Stimulated activated CD8-positive, alpha-beta memory T cell treated with anti-CD3 and anti-CD28 coated beads, Interleukin-4, amount 100 ng/mL, for 4 hours (primary cell): ENCODE data around the gene CEP72.

Source experiments
- DNase-seq, 2 donors: peaks; one replicate each; pipeline ENCODE4 v3.0.0-alpha.2; 2020; ENCODE audit warnings: low read depth in 2 of 2, low spot score in 1 of 2

CEP72 gene

DNA sequence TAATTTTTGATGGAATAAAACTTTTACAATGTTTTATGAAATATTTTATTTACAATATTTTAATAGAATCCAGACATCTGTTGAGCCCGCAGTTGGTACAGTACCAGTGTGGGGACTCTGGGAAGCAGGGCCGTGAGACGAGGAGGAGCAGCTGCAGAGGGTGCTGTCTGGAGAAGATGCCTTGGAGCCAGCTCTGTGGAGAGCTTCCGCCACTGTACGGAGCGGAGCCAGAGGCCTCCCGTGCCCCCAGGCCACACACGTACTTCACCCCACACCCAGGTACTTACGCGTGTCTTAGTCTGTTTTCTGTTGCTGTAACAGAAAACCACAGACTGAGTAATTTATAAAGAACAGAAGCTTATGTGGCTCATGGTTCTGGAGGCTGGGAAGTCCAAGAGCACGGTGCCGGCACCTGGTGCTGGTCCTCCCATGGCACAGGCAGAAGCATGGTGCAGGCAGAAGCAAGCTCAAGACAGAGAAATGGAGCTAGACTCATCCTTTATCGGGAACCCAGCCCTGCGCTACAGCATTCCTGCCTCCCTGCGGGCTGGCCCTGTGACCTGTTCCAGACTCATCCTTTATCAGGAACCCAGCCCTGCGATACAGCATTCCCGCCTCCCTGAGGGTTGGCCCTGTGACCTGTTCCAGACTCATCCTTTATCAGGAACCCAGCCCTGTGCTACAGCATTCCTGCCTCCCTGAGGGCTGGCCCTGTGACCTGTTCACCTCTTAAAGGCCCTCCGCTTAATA, 23.3 kb downstream of the CEP72 start:
- DNase-seq, result no peak

DNA sequence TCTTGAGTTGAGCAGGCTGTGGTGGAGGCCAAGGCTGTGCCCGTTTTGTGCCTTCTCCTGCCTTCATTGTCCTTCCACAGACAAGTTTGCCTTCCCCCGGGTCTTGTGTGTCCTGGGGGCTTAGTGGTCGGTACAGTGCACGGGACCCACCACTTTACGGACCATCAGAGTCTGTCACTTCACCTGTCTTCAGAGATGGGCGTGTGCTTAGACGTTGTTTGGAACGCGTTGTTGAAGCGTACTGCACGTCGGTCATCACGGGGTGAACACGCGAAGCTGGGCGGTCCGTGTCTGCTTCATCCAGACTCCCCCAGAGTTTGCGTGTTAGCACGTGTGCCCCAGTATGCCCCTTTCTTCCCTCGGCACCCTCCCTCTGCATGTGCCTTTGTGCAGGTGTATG, 24.8 kb downstream of the CEP72 start:
- no peak for DNase-seq

DNA sequence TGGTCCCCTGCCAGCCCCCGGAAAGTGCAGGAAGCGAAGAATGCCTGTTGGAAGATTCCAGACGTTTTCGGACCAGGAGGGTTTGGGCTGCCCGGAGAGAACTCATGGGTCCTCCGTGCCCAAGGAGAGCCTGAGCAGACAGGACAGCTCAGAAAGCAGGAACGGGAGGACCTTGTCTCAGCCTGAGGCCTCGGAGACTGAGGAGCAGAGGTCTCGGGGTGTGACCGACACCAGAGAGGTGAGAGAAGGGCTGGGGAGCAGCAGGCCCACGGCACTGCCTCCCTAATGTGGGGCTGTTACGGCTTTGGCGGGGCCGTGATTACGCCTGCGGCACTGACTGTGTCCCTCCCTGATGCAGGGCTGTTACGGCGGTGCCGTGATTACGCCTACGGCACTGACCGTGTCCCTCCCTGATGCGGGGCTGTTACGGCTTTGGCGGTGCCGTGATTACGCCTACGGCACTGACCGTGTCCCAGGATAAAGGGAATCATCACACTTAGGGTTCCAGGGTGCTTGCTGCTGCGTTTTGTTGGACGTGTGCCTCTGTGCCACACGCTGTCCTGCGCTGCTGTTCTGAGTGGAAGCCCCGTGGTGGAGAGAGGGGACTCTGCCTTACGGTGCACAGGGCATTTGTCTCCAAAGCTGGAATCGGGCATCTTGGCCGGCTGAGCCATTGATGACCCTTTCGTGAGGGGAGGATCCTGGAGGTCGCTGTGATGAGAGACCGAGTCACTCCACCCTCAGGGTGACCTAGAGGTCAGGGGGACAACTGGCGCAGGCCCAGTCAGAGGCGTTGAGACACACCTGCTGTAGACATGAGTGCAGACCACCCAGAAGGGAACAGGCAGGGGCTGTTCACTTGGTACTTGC, 25.7 kb downstream of the CEP72 start:
- DNase-seq, result no peak

DNA sequence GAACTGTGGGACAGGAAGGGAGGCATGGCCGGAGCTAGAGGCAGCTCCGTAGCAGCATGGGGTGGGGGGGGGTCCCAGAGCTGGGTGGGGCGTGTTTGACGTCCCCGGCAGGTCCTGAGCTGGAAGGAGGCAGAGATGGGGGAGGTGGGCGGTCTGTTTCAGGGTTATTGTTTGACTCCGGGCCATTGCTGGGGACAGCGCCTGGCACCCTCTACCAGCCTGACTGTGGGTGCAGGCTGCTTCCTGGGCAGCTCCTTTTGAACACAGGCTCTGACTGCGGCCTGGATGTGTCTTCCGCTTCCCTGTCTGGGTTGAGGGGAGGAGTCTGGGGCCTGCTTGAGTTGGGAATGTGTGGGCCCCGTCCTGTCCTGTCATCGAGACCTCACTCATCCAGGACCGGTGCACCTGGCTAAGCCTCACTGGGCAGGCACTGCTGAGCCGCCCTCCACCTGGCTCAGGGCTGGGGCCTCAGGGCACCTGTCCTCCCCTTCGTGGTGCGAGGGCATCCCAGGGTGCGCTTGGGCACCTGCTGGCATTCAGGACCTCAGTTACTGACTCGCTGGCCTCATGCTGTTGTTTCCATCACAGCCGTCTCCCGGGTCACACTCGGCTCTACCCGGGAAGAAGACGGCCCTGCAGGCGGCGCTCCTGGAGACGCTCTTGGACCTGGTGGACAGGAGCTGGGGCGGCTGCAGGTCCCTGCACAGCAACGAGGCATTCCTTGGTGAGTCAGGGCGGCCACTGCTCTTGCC, 26.5 kb downstream of the CEP72 start:
- DNase-seq, result no peak

DNA sequence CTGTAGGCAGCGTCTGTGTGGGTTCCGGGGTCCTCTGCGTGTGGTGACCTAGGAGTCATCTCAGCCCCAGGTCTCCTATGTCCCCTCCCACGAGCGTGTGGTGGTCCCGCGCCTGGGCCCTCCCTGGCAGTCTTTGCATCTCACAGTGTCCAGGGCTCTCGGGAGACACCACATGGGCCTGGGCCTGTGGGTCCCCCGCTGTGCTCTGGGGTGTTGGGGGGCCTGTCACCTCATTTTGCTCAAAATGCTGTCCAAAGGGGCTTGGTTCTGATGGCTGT, 27.1 kb downstream of the CEP72 start:
- no peak for DNase-seq

DNA sequence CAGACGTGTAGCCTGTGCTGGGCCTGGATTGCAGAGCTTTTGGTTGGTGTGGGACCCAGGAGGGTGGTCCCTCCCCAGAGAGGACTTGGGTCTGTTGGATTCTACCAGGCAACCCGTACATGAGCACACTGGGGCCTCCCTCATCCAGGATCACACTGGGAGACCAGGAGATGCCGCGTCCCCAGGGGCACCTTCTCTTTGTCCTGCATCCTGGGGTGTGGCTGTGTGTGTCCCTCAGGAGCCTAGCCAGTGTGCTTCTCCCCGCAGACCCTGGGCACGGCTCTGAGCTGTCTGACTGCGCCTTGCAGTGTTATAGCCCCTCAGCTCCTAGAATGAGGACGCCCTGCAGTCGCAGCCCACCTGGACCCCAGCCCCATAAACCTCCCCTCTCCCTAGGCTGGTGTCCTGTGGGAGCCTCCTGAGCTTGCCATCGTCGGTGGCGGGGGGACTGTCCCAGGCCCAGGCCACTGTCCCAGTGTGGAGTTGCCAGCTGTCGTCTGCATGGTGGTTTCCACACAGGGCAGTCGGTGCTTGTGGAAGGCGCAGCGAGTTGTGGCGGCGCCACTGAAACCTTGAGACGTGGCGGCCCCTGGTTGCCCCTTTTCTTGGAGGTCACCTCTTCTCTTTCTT, 27.6 kb downstream of the CEP72 start:
- DNase-seq, result no peak

DNA sequence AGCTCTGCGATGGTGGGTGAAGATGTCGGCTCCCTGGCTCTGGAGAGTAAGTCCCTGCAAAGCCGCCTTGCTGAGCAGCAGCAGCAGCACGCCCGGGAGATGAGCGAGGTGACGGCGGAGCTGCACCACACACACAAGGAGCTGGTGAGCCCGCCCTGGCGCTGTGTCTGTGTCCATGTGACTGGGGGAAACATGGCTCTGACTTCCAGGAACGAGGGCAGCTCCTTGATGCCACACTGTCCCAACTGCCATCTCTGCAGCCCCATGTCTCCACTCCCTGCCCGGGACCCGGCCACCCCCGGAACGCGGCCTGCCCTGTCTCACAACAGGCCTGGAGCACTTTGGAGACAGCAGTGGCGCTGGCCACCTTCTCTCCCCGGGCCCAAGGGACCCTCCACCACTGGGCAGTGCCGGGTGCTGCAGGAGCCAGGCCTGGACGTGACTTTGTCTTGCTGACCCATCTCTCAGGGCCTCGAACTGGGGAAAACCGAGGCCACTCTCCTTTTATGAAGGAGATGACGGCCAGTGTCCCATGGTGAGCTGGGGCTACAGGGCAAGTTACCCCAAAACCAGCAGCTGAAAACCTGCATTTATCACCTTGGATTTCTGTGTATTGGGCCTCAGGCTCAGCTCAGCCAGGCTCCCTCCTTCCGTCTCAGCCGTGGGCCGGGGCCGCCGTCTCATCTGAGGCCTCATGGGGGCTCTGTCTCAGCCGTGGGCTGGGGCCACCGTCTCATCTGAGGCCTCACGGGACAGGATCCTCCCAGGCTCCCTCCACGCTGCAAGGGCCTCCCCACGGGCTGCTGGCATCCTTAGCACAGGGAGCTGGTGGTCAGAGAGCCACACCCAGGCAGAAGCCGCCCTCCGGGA, 28.6 kb downstream of the CEP72 start:
- DNase-seq, result no peak

DNA sequence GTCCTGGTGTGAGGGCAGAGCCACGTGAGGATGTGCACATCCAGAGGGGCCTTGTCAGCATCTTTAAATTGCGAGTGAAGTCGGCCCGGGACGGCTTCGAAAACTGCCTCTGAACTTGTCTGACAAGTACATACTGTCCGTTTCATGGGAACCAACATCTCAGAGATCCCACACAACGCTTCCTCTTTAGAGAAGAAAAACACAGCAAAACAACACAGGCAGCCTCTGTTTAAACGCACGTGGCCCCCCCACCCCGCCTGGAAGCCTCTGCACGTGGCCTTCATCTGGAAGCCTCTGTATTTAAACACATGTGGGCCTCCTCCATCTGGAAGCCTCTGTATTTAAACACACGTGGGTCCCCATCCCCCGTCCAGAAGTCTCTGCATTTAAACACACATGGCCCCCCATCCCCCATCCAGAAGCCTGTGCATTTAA, 29.2 kb downstream of the CEP72 start:
- DNase-seq, result no peak

DNA sequence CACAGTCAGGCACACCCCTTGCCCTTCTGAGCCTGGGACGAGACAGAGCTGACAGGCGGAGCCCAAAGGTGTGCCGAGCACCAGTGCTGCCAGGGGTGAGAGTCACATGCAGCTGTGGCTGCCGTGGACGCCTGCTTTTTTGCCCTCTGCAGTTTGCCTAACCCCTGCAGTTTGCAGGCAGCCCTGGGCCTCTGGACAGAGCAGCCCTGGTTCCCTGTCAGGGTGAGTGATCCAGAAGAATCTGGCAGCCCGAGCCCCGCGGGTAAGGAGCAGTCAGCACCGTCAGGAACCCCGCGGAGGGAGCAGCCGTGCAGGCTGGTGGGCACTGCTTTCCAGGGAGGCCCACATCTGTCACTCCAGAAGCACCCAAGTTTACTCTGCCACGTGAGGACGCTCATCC, 30.3 kb downstream of the CEP72 start:
- no peak for DNase-seq

DNA sequence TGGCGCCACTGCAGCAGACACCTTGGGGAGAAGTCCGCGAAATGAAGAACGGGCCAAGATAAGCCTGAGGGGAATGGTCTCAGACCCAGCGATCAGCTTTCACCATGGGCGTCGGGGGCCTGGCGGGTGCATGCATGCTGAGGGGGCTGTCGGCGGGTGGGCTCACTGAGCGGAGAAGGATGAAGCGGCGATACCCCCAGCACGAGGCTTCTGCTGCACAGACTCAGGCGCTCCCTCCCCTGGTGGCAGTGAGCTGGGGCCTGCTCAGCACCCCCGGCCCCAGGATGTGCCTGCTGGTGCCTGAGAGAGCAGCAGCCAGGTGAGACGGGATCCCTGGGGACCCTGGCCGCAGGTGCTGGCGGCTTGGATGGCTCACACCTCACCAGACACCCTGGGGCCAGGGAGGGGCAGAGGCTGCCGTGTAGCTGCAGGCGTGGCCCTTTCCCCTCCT, 31.2 kb downstream of the CEP72 start:
- no peak for DNase-seq

DNA sequence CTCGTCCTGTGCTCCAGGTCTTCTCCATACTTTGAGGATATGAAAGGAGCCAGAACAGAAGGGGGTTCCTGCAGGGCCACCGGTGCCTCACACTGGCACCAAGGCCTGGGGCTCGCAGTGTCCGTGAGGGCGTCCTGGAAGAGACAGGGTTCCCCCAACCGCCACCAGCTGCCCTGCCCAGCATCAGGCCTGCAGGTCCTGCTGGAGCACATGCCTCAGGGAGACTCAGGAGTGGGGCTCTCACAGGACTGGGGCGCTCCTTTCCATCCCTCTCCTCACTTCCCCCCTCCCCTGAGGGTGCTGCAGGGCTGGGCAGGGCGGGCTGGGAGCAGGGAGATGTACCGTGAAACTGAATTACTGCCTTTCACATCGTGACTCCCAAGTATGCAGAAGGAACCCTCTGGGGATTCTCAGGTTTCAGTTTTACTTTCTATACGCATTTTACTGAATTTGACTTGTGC, 31.7 kb downstream of the CEP72 start:
- DNase-seq, result no peak

DNA sequence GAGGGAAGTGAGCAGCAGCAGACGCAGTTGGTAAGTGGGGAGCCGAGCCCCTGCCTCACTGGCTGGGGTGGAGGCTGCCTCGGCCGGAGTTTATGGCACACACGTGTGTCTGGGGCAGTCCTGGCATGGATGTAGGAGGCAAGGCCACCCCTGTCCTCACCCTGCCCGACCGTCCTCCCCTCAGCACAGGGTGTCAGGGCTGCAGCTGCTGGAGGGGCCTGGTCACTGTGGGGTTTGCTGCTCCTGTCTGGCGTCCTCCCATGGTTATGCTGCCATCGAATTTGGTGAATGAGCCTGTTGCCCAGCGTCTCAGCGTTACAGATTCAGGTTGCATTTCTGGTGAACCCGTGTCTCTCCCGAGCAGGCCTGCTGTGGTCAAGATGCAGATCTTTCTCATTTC, 32.4 kb downstream of the CEP72 start:
- no peak for DNase-seq

DNA sequence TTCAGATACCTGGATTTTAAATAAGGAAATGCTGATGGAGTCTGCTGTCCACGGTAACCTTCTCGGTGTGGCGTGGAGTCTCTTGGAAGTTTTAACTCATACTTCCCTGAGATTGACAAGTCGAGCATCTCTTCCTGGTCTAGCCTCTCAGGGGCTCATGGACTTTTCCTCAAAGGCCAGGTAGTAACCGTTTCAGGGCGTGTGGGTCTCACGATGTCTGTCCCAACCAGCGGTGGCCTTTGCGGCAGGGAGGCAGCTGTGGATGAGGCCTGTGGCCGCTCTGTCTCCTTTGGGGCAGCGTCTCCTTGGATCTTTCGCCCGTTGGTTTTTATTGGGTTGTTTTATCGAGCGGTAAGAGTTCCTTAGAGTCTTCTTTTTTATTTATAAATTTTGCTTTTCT, 32.8 kb downstream of the CEP72 start:
- DNase-seq, result no peak

DNA sequence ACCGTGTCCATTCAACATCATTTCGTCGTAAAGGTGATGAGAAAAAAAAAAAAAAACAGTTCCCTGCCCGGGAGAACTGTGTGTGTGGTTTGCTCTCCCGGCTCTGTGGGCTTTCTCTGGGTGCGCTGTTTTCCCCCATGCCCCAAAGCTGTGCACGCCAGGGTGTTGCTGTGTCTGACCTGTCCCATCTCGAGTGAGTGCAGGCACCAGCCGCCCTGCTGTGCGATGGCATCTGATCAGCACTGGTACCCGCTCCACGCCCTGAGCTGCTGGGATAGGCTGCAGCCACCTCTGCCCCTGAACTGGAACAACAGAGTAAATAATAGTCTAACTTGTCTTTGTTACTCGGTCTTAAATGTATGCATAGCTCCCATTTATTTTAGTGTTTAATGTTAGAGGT, 33.3 kb downstream of the CEP72 start:
- DNase-seq, result no peak

DNA sequence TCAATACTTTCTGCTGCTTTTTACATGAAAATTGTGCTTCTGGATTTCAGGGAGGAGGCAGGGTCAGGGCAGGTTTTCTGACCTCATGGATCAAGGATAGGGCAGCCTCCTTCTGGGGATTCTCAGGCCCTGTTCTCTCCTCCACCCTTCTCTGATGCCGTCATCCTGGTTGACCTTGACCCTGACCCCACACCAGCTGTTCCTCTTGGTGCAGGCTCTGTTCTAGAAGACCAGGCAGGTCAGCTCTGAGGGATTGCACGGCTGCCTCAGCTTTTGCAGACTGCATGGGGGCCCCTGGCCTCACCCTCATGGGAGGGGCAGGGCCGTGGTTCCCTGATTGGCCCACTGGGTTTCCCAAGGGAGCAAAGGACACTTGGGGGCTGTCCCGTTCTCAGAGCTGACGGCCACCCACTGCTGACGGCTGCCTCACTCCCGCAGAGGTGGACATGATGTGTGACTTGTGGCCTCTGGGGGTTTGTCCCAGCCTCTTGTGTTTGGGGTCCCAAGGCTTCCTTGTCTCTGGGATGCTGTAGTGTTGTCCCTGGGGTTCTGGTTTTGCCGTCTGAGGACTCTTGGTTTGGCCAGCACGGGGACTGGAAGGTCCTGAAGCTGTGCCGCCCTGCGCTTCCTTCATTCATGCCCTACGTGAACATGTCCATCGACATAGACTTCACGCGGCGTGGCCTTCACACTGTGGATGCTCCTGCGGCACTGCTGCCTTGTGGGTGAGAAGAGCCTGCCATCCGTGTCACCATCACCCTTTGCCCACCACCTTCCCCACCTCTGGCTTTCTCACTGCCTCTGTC, 34.5 kb downstream of the CEP72 start:
- DNase-seq, result no peak

DNA sequence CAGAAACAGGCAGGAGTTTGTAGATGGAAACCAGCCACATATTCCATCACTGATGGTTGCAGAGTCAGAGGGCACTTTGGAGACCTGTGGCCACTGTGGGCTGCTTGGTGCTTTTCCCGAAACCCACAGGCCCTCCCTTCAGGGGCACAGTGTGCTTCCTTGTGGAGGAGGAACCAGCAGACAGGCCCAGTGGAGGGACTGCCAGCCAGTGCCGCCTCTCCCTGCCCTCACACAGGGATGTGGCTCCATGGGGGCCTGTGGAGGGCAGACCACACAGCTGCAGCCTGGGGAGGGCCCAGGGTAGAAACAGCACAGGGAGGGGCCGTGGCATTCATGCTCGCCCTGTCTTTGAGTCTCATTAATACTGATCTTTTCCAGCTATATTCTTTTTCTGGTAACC, 35.2 kb downstream of the CEP72 start:
- DNase-seq, result no peak

DNA sequence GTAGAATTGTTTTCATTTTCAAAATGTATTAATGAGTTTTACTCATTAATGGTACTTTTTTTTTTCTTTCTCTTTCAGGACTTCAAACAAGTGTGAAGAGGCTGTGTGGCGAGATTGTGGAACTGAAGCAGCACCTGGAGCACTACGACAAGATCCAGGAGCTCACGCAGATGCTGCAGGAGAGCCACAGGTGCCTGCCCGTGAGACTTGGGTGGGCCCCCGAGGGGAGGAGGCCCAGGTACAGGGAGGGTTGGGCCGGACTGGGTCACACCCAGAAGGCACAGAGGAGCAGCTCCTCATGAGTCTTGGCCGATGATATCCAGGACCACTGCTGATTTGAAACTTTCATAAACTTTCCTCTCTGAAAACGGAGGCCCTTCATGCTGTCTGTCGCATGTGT, 35.6 kb downstream of the CEP72 start:
- DNase-seq, result no peak

DNA sequence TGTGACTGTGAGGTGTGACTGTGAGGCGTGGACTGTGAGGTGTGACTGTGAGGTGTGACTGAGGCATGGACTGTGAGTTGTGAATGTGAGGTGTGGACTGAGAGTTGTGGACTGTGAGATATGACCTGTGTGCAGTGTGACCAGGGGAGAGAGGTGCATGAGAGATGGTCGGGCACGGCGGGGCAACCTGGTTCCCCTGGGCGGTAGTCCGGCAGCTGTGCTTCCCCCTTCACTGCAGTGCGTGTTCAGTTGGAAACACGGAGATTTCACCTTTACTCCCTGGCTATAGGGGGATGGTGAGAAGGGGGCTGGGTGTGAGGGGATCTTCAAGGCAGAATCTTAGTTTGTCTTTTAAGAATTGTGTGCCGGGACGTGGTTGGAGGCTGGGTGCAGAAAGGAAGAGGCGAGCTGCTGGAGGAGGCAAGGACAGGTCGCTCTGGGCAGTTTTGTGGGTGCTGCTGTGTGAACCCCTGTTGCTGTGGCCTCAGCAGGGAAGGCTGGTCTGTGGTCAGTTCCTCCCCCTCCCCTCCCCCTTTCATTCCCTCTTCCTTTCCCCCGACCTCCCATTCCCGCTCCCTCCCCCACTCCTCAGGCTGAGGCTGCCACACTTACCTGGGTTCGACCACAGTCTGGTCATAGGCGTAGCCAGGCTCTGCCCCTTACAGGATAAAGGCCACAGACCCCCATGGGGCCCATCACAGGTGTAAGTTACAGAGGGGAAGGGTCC, 39.3 kb downstream of the CEP72 start:
- no peak for DNase-seq

DNA sequence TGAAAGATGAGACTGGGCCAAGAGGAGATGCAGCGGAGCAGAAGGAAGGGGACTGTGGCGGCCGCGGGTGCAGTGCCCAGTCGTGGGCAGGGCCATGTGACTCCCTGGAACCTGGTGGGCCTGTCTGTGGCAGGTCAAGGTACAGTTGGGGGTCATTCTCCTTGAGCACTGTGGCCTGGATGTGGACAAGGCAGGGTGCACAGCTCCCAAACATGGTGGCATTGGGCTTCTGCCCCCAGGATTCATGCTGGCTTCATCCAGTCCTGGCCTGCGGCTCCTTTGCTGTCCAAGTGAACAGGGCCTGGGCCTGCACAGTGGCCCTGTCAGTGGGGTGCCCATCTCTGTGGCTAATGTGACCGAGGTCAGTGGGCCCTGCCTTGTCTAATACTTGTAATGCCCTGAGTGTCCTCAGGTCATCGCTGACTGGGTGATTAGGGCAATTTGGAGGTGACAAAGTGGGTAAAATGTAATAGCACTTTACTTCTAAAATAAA, 39.9 kb downstream of the CEP72 start:
- DNase-seq, result no peak
